GM12878 (cell line): Measurements from ENCODE around the gene ARL15. TPM values are rescaled to one million over a fixed set of nuclear protein-coding genes. Genes with fewer than 3 reads are reported as not detected.

Experiments
- ATAC-seq: fragments of 200-7000 bp; cut with Tn5 transposase; 3 replicates; pipeline ENCODE4 v1.9.1; 2020; ENCODE audit warnings: mild to moderate bottlenecking, moderate library complexity
- BruUV-seq: library from RNA; stranded (reverse); fragments of 400-500 nt; replicated peaks from 2 replicates; lab custom pipeline; 2021; lab: Mats Ljungman, UMichigan
- CTCF ChIA-PET: fragments of 300-600 bp; sonication (Branson Sonifier 250); formaldehyde crosslinking; extraction: SDS; loops from one replicate; lab custom pipeline; 2021; ENCODE audit warnings: inconsistent platforms; lab: Yijun Ruan, JAX
- POLR2A ChIA-PET: fragments of 350-600 bp; formaldehyde crosslinking; extraction: SDS; loops from one replicate; lab custom pipeline; 2021; ENCODE audit warnings: inconsistent platforms; lab: Charles Lee
- RAD21 ChIA-PET: fragments of 300-600 bp; sonication (Branson Sonifier 250); formaldehyde crosslinking; loops from one replicate; lab custom pipeline; 2023; ENCODE audit warnings: antibody characterized with exemption; ENCODE audit not compliant: unreplicated experiment; lab: Charles Lee
- SMC1A ChIA-PET: fragments of 300-600 bp; sonication (Branson Sonifier 250); formaldehyde crosslinking; loops from one replicate; lab custom pipeline; 2023; ENCODE audit not compliant: unreplicated experiment, uncharacterized antibody; lab: Charles Lee
- DNase-seq: peaks from one replicate; pipeline ENCODE4 v3.0.0-alpha.2; 2011; ENCODE audit warnings: low read depth, low spot score
- FAIRE-seq: peaks from 3 replicates; lab custom pipeline; 2011; peaks lifted over from hg19 to GRCh38; lab: Jason Lieb, UNC
- H2AFZ ChIP-seq: 2 replicates; pipeline ENCODE4 v1.6.0; 2011; ENCODE audit warnings: low read depth, low read length, control low read depth; ENCODE audit not compliant: control insufficient read depth
- H3K27ac ChIP-seq: 2 replicates; pipeline ENCODE4 v1.5.1; 2011; ENCODE audit warnings: control low read depth; ENCODE audit not compliant: control insufficient read depth, insufficient read depth
- H3K27me3 ChIP-seq, 2 experiments: replicated peaks in 1 of 2; 2 replicates each; pipeline versions ENCODE4 v1.6.0 to v1.6.1; 2011; ENCODE audit warnings: low read length in 1 of 2; ENCODE audit not compliant: control insufficient read depth in 2 of 2, insufficient read depth in 2 of 2
- H3K36me3 ChIP-seq, 2 experiments: 2 replicates each; pipeline ENCODE4 v1.5.1; 2011; ENCODE audit warnings: low read length in 1 of 2; ENCODE audit not compliant: control insufficient read depth in 2 of 2, insufficient read depth in 2 of 2
- H3K4me1 ChIP-seq: 2 replicates; pipeline ENCODE4 v1.6.1; 2011; ENCODE audit warnings: mild to moderate bottlenecking, low read length, moderate library complexity, mixed read lengths; ENCODE audit not compliant: control insufficient read depth, insufficient read depth
- H3K4me2 ChIP-seq: 2 replicates; pipeline ENCODE4 v1.6.0; 2011; ENCODE audit warnings: control low read depth; ENCODE audit not compliant: control insufficient read depth, insufficient read depth
- H3K4me3 ChIP-seq: fragments of 200-600 bp; sonication (generic); 2 replicates; pipeline ENCODE4 v1.5.1; 2016
- H3K79me2 ChIP-seq: 2 replicates; pipeline ENCODE4 v1.6.0; 2011; ENCODE audit warnings: low read length; ENCODE audit not compliant: control insufficient read depth, insufficient read depth
- H3K9ac ChIP-seq: 2 replicates; pipeline ENCODE4 v1.8.0; 2011; ENCODE audit warnings: low read length, control low read depth, mixed read lengths; ENCODE audit not compliant: control insufficient read depth, insufficient read depth
- H3K9me3 ChIP-seq: replicated peaks from 3 replicates; pipeline ENCODE4 v1.5.1; 2011; ENCODE audit warnings: mild to moderate bottlenecking, low read length; ENCODE audit not compliant: control insufficient read depth, insufficient read depth
- H4K20me1 ChIP-seq: 2 replicates; pipeline ENCODE4 v1.6.0; 2011; ENCODE audit not compliant: control insufficient read depth, insufficient read depth
- CBFB ChIP-seq: IDR thresholded peaks from 2 replicates; pipeline ENCODE4 v1.6.1; 2016; ENCODE audit warnings: antibody characterized with exemption, low read depth
- ETV6 ChIP-seq, 2 experiments: fragments of 450-650 bp in 1 of 2; IDR thresholded peaks in 1 of 2; conservative IDR thresholded peaks in 1 of 2; 2 replicates each; pipeline ENCODE4 v1.6.1; 2014; ENCODE audit warnings: antibody characterized with exemption in 1 of 2, borderline replicate concordance in 1 of 2, low read depth in 1 of 2, mild to moderate bottlenecking in 1 of 2, moderate library complexity in 1 of 2
- HCFC1 ChIP-seq: fragments of 150-350 bp; IDR thresholded peaks from 2 replicates; pipeline ENCODE4 v1.6.1; 2014; ENCODE audit warnings: low read length
- MEF2B ChIP-seq: fragments of 450-650 bp; IDR thresholded peaks from 2 replicates; pipeline ENCODE4 v1.6.1; 2018; ENCODE audit warnings: mild to moderate bottlenecking, moderate library complexity; ENCODE audit not compliant: partially characterized antibody, poor library complexity, severe bottlenecking
- SIN3A ChIP-seq: IDR thresholded peaks from 2 replicates; pipeline ENCODE4 v1.6.1; 2012; ENCODE audit warnings: low read depth, low read length, improper control_type of control experiment
- SPI1 ChIP-seq: IDR thresholded peaks from 2 replicates; pipeline ENCODE4 v1.6.1; 2011; ENCODE audit warnings: low read depth, mild to moderate bottlenecking, low read length, moderate library complexity, borderline replicate concordance; ENCODE audit not compliant: insufficient read depth
- in situ Hi-C: fragments of 300-500 bp; cut with MboI; formaldehyde crosslinking; loops from 9 replicates; pipeline ENCODE4 v1.14.3; 2018; ENCODE audit warnings: mixed read lengths
- intact Hi-C: fragments of 100-400 bp; cut with micrococcal nuclease; formaldehyde crosslinking; loops from one replicate; pipeline ENCODE4 v1.14.2; 2022; ENCODE audit not compliant: unreplicated experiment
- polyA plus RNA-seq, 11 experiments: library from polyadenylated mRNA; depleted of rRNA in 4 of 11; unstranded in 6 of 11; stranded (reverse) in 5 of 11; fragments of >200 nt; fragmentation: Nextera tagmentation in 4 of 11; fragmentation: Illumina TruSeq in 1 of 11; extraction: Ambion mirVana in 4 of 11; extraction: Trizol in 1 of 11; gene quantifications; 1 replicate in 1 of 11; 2 replicates in 10 of 11; pipeline versions ENCODE4 v1.2.1 to v1.2.3, GENCODE V29; 2011 to 2016; ENCODE audit warnings: inconsistent platforms in 2 of 11, missing spikeins in 2 of 11, low read depth in 1 of 11
- total RNA-seq, 4 experiments: library from RNA; depleted of rRNA in 3 of 4; stranded (reverse); fragments of >200 nt in 3 of 4; fragmentation: Illumina TruSeq in 1 of 4; extraction: Trizol in 1 of 4; gene quantifications; 2 replicates each; pipeline versions ENCODE4 v1.2.1 to v1.2.3, GENCODE V29; 2013 to 2021
- TF ChIP-seq, protein P1 (sequence below): IDR thresholded peaks from 2 replicates; pipeline ENCODE4 v1.6.1; 2012; ENCODE audit warnings: low read length, inconsistent platforms

ARL15 gene
- total and polyA plus RNA-seq, 10 of the 15 experiments (the other 5 are each of a cell fraction or from before 2014, with no cell fraction given): 3.6 to 11.0 (median 7.7) TPM

DNA sequence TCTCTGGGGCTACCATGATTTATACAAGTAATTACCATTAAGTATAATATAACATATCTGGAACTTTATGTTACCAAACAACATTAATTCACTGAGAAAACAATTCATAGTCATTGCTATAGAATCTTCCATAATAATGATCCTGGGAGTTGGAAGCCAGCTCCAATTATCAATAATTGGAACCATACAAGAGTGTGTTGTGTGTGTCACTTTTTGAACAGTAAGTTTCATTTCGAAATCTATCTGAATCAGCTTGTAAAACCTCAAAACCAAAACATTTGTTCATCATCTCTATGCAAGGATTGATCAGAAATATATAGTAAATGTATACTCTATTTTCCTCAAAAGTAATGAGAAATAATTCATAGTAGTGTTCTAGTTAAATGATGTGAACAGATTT lies 348.1 kb downstream of the ARL15 start (continued):
- no peak for TF ChIP-seq CBFB

DNA sequence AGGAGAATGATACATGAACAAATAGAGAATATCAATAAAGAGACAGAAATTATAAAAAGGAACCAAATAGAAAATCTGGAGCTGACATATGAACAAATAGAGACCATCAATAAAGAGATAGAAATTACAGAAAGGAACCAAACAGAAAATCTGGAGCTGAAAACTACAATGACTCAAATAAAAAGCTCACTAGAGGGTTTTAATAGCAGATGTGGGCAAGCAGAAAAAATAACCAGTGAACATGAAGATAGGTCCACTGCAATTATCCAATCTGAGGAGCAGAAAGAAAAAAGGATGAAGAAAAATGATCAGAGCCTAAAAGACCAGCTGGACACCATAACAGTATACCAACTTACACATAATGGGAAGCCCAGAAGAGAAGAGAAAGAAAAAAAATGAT lies 353.7 kb downstream of the ARL15 start:
- TF ChIP-seq, protein P1, sequence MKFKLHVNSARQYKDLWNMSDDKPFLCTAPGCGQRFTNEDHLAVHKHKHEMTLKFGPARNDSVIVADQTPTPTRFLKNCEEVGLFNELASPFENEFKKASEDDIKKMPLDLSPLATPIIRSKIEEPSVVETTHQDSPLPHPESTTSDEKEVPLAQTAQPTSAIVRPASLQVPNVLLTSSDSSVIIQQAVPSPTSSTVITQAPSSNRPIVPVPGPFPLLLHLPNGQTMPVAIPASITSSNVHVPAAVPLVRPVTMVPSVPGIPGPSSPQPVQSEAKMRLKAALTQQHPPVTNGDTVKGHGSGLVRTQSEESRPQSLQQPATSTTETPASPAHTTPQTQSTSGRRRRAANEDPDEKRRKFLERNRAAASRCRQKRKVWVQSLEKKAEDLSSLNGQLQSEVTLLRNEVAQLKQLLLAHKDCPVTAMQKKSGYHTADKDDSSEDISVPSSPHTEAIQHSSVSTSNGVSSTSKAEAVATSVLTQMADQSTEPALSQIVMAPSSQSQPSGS: no peak
- TF ChIP-seq SPI1 (no peak), SIN3A (no peak), MEF2B (no peak), ETV6 (conservative IDR thresholded peaks at IDR 0.05 in 1 of 2, IDR thresholded peaks at IDR 0.05 in 1 of 2; ENCODE audit: borderline replicate concordance in 1 of 2, low read depth in 1 of 2) (no peak), HCFC1 (no peak)
- H3K36me3 ChIP-seq: no peaks in the 10 kb centered on the region
- no peaks in the 10 kb centered on the region for H3K4me1 ChIP-seq
- no peaks in the 10 kb centered on the region for H3K79me2 ChIP-seq
- in situ Hi-C loops (no loop called here), intact Hi-C loops (no loop called here)
- no peaks in the 10 kb centered on the region for H4K20me1 ChIP-seq
- H3K9me3 ChIP-seq: peaks cover 2% of the 10 kb centered on the region; the same call in 2 of the 3 replicates
- SMC1A ChIA-PET: interaction anchor here (1.2 to 1.3 kb wide), 2 partner anchors 10 to 12 kb away, joined by 4 to 5 read pairs; no protein-coding TSS in a partner anchor
- H3K4me2 ChIP-seq: no peak overlapping the region
- DNase-seq: no peak
- H3K9ac ChIP-seq: no peak overlapping the region
- no peak overlapping the region for H3K27ac ChIP-seq
- BruUV-seq: no TSS peak
- no peak for ATAC-seq
- CTCF ChIA-PET: interaction anchor here (0.9 to 1.1 kb wide), 2 partner anchors 39 to 433 kb away, joined by 4 to 5 read pairs; no protein-coding TSS in a partner anchor
- no peak overlapping the region for H3K4me3 ChIP-seq
- H3K27me3 ChIP-seq: no peaks in the 10 kb centered on the region
- no peak for FAIRE-seq
- RAD21 ChIA-PET: no interaction called here
- POLR2A ChIA-PET: interaction anchor here (0.7 kb wide), 1 partner anchor 12 kb away, joined by 4 read pairs; no protein-coding TSS in a partner anchor
- no peak overlapping the region for H2AFZ ChIP-seq
